Transverse colon (tissue), 4 donors: Measurements from ENCODE around the gene CDKAL1.

Experiments used
- CTCF ChIP-seq, 5 experiments: fragments of 200-600 bp in 3 of 5; fragments of 450-650 bp in 2 of 5; sonication (generic) in 3 of 5; IDR thresholded peaks; 1 replicate in 2 of 5; 2 replicates in 3 of 5; pipeline ENCODE4 v1.5.1; 2016 to 2017; ENCODE audit warnings: antibody characterized with exemption in 5 of 5, inconsistent platforms in 3 of 5, mild to moderate bottlenecking in 2 of 5, moderate library complexity in 1 of 5
- EP300 ChIP-seq: sonication (generic); formaldehyde crosslinking; IDR thresholded peaks from one replicate; pipeline ENCODE4 v1.6.1; 2017; ENCODE audit warnings: antibody characterized with exemption, low read depth
- POLR2A ChIP-seq: fragments of 450-650 bp; IDR thresholded peaks from one replicate; pipeline ENCODE4 v1.6.1; 2016; ENCODE audit warnings: antibody characterized with exemption, mild to moderate bottlenecking, moderate library complexity
- POLR2AphosphoS5 ChIP-seq, 3 donors: sonication (generic); formaldehyde crosslinking; IDR thresholded peaks; one replicate each; pipeline ENCODE4 v1.6.1; 2016; ENCODE audit warnings: antibody characterized with exemption in 3 of 3

GRCh38 chr6:20718705-20719653 is 184.7 kb downstream of the CDKAL1 start:
- TF ChIP-seq CTCF (IDR thresholded peaks at IDR 0.05) (no peak), POLR2A (no peak), POLR2AphosphoS5 (IDR thresholded peaks at IDR 0.05) (no peak), EP300 (no peak)
